Testis (tissue), 3 donors: ENCODE data around the gene FAM184A. TPM values are rescaled to one million over a fixed set of nuclear protein-coding genes. Genes with fewer than 3 reads are reported as not detected.

ENCODE experiments used
- DNase-seq: peaks from one replicate; pipeline ENCODE4 v3.0.0-alpha.2; 2019
- H3K27ac ChIP-seq, 2 donors: fragments of 200-600 bp; sonication (generic); one replicate each; pipeline ENCODE4 v1.5.1; 2019
- H3K27me3 ChIP-seq: fragments of 200-600 bp; sonication (generic); one replicate; pipeline ENCODE4 v1.5.1; 2019
- H3K36me3 ChIP-seq: fragments of 200-600 bp; sonication (generic); one replicate; pipeline ENCODE4 v1.5.1; 2017; ENCODE audit warnings: low read depth; ENCODE audit errors: missing control alignments
- H3K4me1 ChIP-seq: fragments of 200-600 bp; sonication (generic); one replicate; pipeline ENCODE4 v1.5.1; 2019
- H3K4me3 ChIP-seq, 2 donors: fragments of 200-600 bp; sonication (generic); one replicate each; pipeline ENCODE4 v1.5.1; 2017 to 2019
- H3K9me3 ChIP-seq: fragments of 200-600 bp; sonication (generic); one replicate; pipeline ENCODE4 v1.5.1; 2017
- POLR2A ChIP-seq: fragments of 450-650 bp; IDR thresholded peaks from one replicate; pipeline ENCODE4 v1.6.1; 2017; ENCODE audit warnings: antibody characterized with exemption, mild to moderate bottlenecking, moderate library complexity
- WGBS, 2 donors: methylation state at CpG; one replicate each; pipeline ENCODE4 v1.1.5; 2018; 5-methylcytosine and 5-hydroxymethylcytosine counted together
- intact Hi-C: fragments of 100-400 bp; cut with DNase I; formaldehyde crosslinking; loops from one replicate; pipeline ENCODE4 v1.15.1; 2023; ENCODE audit warnings: low total_unique reads
- polyA plus RNA-seq: library from polyadenylated mRNA; stranded (reverse); fragments of 350-450 nt; fragmentation: Illumina TruSeq; extraction: RNeasy Lipid Tissue Mini Kit (QIAGEN cat#74804); gene quantifications from one replicate; pipeline ENCODE4 v1.2.3, GENCODE V29; 2014; ENCODE audit warnings: low read depth, low replicate concordance; ENCODE audit not compliant: insufficient read depth
- total RNA-seq, 2 donors: library from RNA; depleted of rRNA; stranded (reverse); fragments of >200 nt; gene quantifications; one replicate each; pipeline ENCODE4 v1.2.3, GENCODE V29; 2016
- TF ChIP-seq, protein P1 (sequence below), 3 experiments: fragments of 450-650 bp in 2 of 3; fragments of 200-600 bp in 1 of 3; sonication (generic) in 1 of 3; IDR thresholded peaks; one replicate each; pipeline ENCODE4 v1.5.1; 2016 to 2019; ENCODE audit warnings: antibody characterized with exemption in 3 of 3, mild to moderate bottlenecking in 2 of 3, moderate library complexity in 1 of 3

FAM184A gene
- total and polyA plus RNA-seq, 3 donors from 2014 or later, result 24.0 to 36.3 (median 24.3) TPM

DNA sequence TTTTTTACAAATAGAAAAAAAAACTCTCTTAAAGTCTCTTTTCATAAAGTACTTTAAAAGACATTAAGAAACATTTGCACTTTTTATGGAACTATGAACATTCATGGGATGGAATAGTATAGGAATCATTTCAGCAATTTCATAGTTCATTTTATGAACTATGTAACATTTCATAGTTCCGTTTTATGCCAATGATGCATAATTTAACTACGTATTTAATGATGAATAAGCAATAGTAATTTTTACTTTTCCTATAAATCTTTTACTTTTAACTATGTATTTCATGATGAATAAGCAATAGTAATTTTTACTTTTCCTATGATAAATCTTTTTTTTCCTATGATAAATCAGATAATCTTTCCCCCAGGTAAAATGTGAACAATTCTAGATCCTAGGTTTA is 47.7 kb downstream of the FAM184A start:
- DNase-seq, result no peak
- no peaks in the 10 kb centered on the region for H3K36me3 ChIP-seq
- intact Hi-C loops, result no loop called here
- no peaks in the 10 kb centered on the region for H3K9me3 ChIP-seq
- H3K27me3 ChIP-seq, result no peaks in the 10 kb centered on the region
- WGBS, 2 donors, result 94% methylated on average over 2 of the region's 2 CpGs
- TF ChIP-seq, protein P1, sequence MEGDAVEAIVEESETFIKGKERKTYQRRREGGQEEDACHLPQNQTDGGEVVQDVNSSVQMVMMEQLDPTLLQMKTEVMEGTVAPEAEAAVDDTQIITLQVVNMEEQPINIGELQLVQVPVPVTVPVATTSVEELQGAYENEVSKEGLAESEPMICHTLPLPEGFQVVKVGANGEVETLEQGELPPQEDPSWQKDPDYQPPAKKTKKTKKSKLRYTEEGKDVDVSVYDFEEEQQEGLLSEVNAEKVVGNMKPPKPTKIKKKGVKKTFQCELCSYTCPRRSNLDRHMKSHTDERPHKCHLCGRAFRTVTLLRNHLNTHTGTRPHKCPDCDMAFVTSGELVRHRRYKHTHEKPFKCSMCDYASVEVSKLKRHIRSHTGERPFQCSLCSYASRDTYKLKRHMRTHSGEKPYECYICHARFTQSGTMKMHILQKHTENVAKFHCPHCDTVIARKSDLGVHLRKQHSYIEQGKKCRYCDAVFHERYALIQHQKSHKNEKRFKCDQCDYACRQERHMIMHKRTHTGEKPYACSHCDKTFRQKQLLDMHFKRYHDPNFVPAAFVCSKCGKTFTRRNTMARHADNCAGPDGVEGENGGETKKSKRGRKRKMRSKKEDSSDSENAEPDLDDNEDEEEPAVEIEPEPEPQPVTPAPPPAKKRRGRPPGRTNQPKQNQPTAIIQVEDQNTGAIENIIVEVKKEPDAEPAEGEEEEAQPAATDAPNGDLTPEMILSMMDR (IDR thresholded peaks at IDR 0.05), result no peak
- TF ChIP-seq POLR2A, result no peak
- H3K27ac ChIP-seq, result no peak overlapping the region
- H3K4me3 ChIP-seq, result no peak overlapping the region
- no peaks in the 10 kb centered on the region for H3K4me1 ChIP-seq

DNA sequence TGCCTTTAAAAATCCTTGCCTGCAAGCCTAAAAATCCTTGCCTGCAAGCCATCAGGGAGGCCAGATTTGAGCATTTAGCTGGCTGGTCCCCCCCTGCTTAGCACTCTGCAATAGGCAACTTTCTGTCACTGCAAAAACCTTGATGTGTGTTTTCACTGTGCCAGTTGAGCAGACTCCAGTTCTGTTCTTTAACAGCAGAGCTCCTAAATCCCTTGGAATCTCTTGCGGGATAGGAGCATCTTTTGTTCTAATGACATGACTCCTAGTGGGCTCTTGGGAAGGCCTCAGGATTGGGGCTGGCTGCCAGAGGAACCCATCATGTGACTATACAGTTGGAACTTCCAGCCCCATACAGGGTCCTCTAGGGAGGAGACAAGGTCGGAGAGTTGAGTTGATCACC is 50.4 kb downstream of the FAM184A start:
- H3K4me1 ChIP-seq, result no peaks in the 10 kb centered on the region
- H3K27ac ChIP-seq, result no peak overlapping the region
- no peak overlapping the region for H3K4me3 ChIP-seq
- 59 to 72% methylated on average over 2 of the region's 2 CpGs for WGBS, 2 donors
- DNase-seq, result no peak
- intact Hi-C loops, result no loop called here
- H3K9me3 ChIP-seq, result no peaks in the 10 kb centered on the region
- TF ChIP-seq POLR2A, result no peak
- TF ChIP-seq, protein P1 (IDR thresholded peaks at IDR 0.05), result no peak
- no peaks in the 10 kb centered on the region for H3K27me3 ChIP-seq
- no peaks in the 10 kb centered on the region for H3K36me3 ChIP-seq

DNA sequence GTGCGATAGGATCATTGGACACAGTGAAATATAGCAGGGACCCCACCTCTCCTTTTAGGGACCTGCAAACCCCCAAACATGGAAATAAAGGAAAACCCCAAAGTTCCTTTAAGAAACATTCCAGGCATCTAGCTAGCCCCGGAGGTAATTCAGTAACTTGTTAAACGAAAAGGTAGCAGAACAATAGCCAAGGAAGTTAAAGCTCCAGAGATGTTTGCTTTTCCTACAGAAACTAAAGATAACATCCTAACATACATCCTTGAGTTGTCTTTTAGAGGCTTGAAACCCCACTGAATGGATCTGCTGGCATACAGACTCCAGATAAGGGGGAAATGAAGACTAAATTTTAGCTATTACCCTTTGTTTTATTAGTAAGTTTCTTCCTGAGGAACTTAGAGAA is 51.0 kb downstream of the FAM184A start:
- no peak overlapping the region for H3K27ac ChIP-seq
- H3K9me3 ChIP-seq, result no peaks in the 10 kb centered on the region
- DNase-seq, result no peak
- H3K4me1 ChIP-seq, result no peaks in the 10 kb centered on the region
- TF ChIP-seq, protein P1 (IDR thresholded peaks at IDR 0.05), result no peak
- no peak for TF ChIP-seq POLR2A
- no peak overlapping the region for H3K4me3 ChIP-seq
- intact Hi-C loops, result no loop called here
- H3K27me3 ChIP-seq, result no peaks in the 10 kb centered on the region
- WGBS, 2 donors, result 79 to 80% methylated on average over 3 of the region's 3 CpGs
- H3K36me3 ChIP-seq, result no peaks in the 10 kb centered on the region

DNA sequence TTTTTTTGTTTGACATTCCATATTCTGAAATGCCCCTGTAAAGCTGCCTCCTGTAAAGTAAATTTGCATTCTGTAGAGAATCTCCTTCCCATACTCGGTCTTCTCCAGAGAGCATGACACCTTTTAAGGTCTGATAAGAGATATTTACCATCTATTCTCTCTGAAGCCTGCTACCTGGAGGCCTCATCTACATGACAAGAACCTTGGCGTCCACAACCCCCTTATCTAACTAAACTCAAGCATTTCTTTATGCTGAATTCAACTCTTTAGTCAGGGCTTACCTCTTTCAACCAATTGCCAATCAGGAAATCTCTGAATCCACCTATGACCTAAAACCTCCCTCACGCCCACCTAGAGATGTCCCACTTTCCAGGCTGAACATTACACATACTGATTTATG is 51.6 kb downstream of the FAM184A start:
- no peak overlapping the region for H3K27ac ChIP-seq
- no peaks in the 10 kb centered on the region for H3K27me3 ChIP-seq
- H3K9me3 ChIP-seq, result no peaks in the 10 kb centered on the region
- H3K4me1 ChIP-seq, result no peaks in the 10 kb centered on the region
- TF ChIP-seq POLR2A, result no peak
- TF ChIP-seq, protein P1 (IDR thresholded peaks at IDR 0.05), result no peak
- H3K4me3 ChIP-seq, result no peak overlapping the region
- DNase-seq, result no peak
- no peaks in the 10 kb centered on the region for H3K36me3 ChIP-seq
- WGBS, 2 donors, result 84 to 88% methylated on average over 3 of the region's 3 CpGs
- intact Hi-C loops, result no loop called here

DNA sequence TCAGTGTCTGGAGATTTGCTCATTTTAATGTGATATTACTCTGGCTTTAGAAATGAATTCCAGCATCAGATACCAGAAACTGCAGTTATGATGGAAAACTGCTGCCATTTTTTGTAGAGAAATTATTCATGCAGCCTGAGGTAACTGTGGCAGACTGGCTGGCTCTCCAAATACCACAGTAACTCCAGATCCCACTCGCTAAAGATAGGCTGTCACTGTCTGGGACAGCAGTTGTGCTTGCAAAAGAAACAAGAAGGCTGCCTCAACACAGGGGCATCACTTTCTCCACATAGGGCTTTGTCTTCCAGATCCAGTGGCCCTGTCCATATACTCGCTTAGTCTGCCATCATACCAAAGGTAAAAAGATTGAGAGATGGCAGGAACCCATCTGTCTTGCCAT is 52.7 kb downstream of the FAM184A start:
- TF ChIP-seq POLR2A, result no peak
- TF ChIP-seq, protein P1 (IDR thresholded peaks at IDR 0.05), result no peak
- WGBS, 2 donors, result 86 to 89% methylated on average over 2 of the region's 2 CpGs
- H3K27ac ChIP-seq, result no peak overlapping the region
- DNase-seq, result no peak
- intact Hi-C loops, result no loop called here
- H3K4me1 ChIP-seq, result no peaks in the 10 kb centered on the region
- no peaks in the 10 kb centered on the region for H3K36me3 ChIP-seq
- no peaks in the 10 kb centered on the region for H3K9me3 ChIP-seq
- H3K27me3 ChIP-seq, result no peaks in the 10 kb centered on the region
- H3K4me3 ChIP-seq, result no peak overlapping the region
